K562 (cell line): ENCODE data around the gene KMT2A. TPM values are rescaled to one million over a fixed set of nuclear protein-coding genes. Genes with fewer than 3 reads are reported as not detected.

ENCODE experiments used
- ATAC-seq: fragments of 200-7000 bp; cut with Tn5 transposase; 3 replicates; pipeline ENCODE4 v1.9.1; 2020; ENCODE audit warnings: moderate library complexity
- BruUV-seq: library from RNA; stranded (reverse); fragments of 400-500 nt; replicated peaks from 2 replicates; lab custom pipeline; 2021; lab: Mats Ljungman, UMichigan
- CTCF ChIA-PET: fragments of 300-600 bp; formaldehyde crosslinking; extraction: SDS; loops from one replicate; lab custom pipeline; 2021; ENCODE audit warnings: low intra/inter-chr PET ratio; lab: Yijun Ruan, JAX
- POLR2A ChIA-PET: fragments of 300-600, 350-650 bp; sonication (Branson Sonifier 250); formaldehyde crosslinking; extraction: SDS; loops from one replicate; lab custom pipeline; 2021; ENCODE audit warnings: antibody characterized with exemption, inconsistent platforms; lab: Yijun Ruan, JAX
- DNase-seq, 4 experiments: peaks; one replicate each; pipeline versions ENCODE4 v3.0.0 to v3.0.0-alpha.2; 2011 to 2018; ENCODE audit warnings: low spot score in 3 of 4, mixed read lengths in 3 of 4; ENCODE audit errors: extremely low read depth in 1 of 4
- FAIRE-seq: peaks from 2 replicates; lab custom pipeline; 2011; peaks lifted over from hg19 to GRCh38; lab: Jason Lieb, UNC
- H2AFZ ChIP-seq: 2 replicates; pipeline ENCODE4 v1.6.0; 2011; ENCODE audit warnings: low read depth, low read length, control low read depth, inconsistent platforms
- H3K27ac ChIP-seq: fragments of 200-600 bp; 3 replicates; pipeline ENCODE4 v1.8.0; 2011; ENCODE audit warnings: low read depth, mild to moderate bottlenecking, control low read depth, inconsistent platforms, low read length, moderate library complexity, mixed read lengths; ENCODE audit errors: extremely low read depth
- H3K27me3 ChIP-seq, 2 experiments: fragments of 300-600 bp in 1 of 2; 2 replicates in 1 of 2; 3 replicates in 1 of 2; pipeline versions ENCODE4 v1.6.0 to v1.8.0; 2011; ENCODE audit warnings: inconsistent platforms in 2 of 2, low read length in 2 of 2, mild to moderate bottlenecking in 1 of 2, mixed read lengths in 1 of 2, moderate library complexity in 1 of 2; ENCODE audit not compliant: control insufficient read depth in 2 of 2, insufficient read depth in 2 of 2
- H3K36me3 ChIP-seq: fragments of 300-600 bp; 3 replicates; pipeline ENCODE4 v1.8.0; 2011; ENCODE audit warnings: mild to moderate bottlenecking, low read length, inconsistent platforms; ENCODE audit not compliant: control insufficient read depth, insufficient read depth
- H3K4me1 ChIP-seq, 2 experiments: fragments of 200-600 bp in 1 of 2; replicated peaks in 1 of 2; 2 replicates in 1 of 2; 3 replicates in 1 of 2; pipeline versions ENCODE4 v1.5.1 to v1.8.0; 2011; ENCODE audit warnings: inconsistent platforms in 2 of 2, low read length in 2 of 2, mild to moderate bottlenecking in 1 of 2, mixed read lengths in 1 of 2, moderate library complexity in 1 of 2; ENCODE audit not compliant: control insufficient read depth in 2 of 2, insufficient read depth in 2 of 2
- H3K4me2 ChIP-seq: 2 replicates; pipeline ENCODE4 v1.6.1; 2011; ENCODE audit warnings: low read length, control low read depth, inconsistent platforms, mixed read lengths; ENCODE audit not compliant: insufficient read depth
- H3K4me3 ChIP-seq: fragments of 200-600 bp; sonication (generic), shearing (Covaris generic); 2 replicates; pipeline ENCODE4 v1.5.1; 2016; ENCODE audit warnings: control low read depth, inconsistent platforms
- H3K79me2 ChIP-seq: fragments of 200-600 bp; 3 replicates; pipeline ENCODE4 v1.8.0; 2011; ENCODE audit warnings: low read length, inconsistent platforms; ENCODE audit not compliant: control insufficient read depth, insufficient read depth
- H3K9ac ChIP-seq, 2 experiments: 2 replicates each; pipeline versions ENCODE4 v1.6.0 to v1.6.1; 2011; ENCODE audit warnings: low read depth in 2 of 2, low read length in 2 of 2, control low read depth in 1 of 2, inconsistent platforms in 1 of 2, mild to moderate bottlenecking in 1 of 2, mixed read lengths in 1 of 2; ENCODE audit not compliant: insufficient read depth in 1 of 2
- H3K9me1 ChIP-seq: one replicate; pipeline ENCODE4 v1.6.0; 2011; ENCODE audit warnings: inconsistent platforms, mild to moderate bottlenecking, low read length, moderate library complexity; ENCODE audit not compliant: control insufficient read depth, insufficient read depth
- H3K9me3 ChIP-seq: replicated peaks from 2 replicates; pipeline ENCODE4 v1.5.1; 2011; ENCODE audit warnings: low read depth, low read length, inconsistent platforms; ENCODE audit not compliant: control insufficient read depth, insufficient read depth
- H4K20me1 ChIP-seq: replicated peaks from 2 replicates; pipeline ENCODE4 v1.6.1; 2011; ENCODE audit warnings: low read length, inconsistent platforms, mixed read lengths; ENCODE audit not compliant: control insufficient read depth, insufficient read depth
- HMG20B ChIP-seq: fragments of 250-450 bp; sonication (Bioruptor Pico); IDR thresholded peaks from 2 replicates; pipeline ENCODE4 v1.5.0; 2021; ENCODE audit warnings: mild to moderate bottlenecking
- NEUROD1 ChIP-seq: fragments of 150-350 bp; IDR thresholded peaks from 2 replicates; pipeline ENCODE4 v1.6.1; 2014; ENCODE audit warnings: borderline replicate concordance, low read length, low read depth; ENCODE audit not compliant: partially characterized antibody
- RBM14 ChIP-seq: fragments of 200-400 bp; formaldehyde crosslinking; IDR thresholded peaks from 2 replicates; pipeline ENCODE4 v1.6.1; 2018; ENCODE audit warnings: low read depth, mild to moderate bottlenecking, low read length, moderate library complexity, borderline replicate concordance; ENCODE audit not compliant: insufficient read depth
- RBM17 ChIP-seq: fragments of 200-400 bp; formaldehyde crosslinking; IDR thresholded peaks from 2 replicates; pipeline ENCODE4 v1.6.1; 2017; ENCODE audit warnings: low read depth, mild to moderate bottlenecking, low read length, borderline replicate concordance
- RHOXF2B ChIP-seq: fragments of 250-450 bp; sonication (Bioruptor Pico); conservative IDR thresholded peaks from 2 replicates; pipeline ENCODE4 v1.5.1; 2021
- ZNF133 ChIP-seq: fragments of 250-450 bp; sonication (Bioruptor Pico); IDR thresholded peaks from 2 replicates; pipeline ENCODE4 v1.4.0; 2020; ENCODE audit warnings: mild to moderate bottlenecking
- ZNF444 ChIP-seq: fragments of 250-450 bp; sonication (Bioruptor Pico); IDR thresholded peaks from 2 replicates; pipeline ENCODE4 v1.4.0; 2020; ENCODE audit warnings: mild to moderate bottlenecking, moderate library complexity
- in situ Hi-C: fragments of 300-500 bp; cut with MboI; formaldehyde crosslinking; loops from 4 replicates; pipeline ENCODE4 v1.15.0; 2018; ENCODE audit warnings: inconsistent platforms, mixed read lengths
- intact Hi-C: fragments of 100-400 bp; cut with micrococcal nuclease; formaldehyde crosslinking; loops from 2 replicates; pipeline ENCODE4 v1.14.2; 2022
- polyA plus RNA-seq, 8 experiments: library from polyadenylated mRNA; depleted of rRNA in 4 of 8; stranded (reverse) in 5 of 8; unstranded in 3 of 8; fragments of >200 nt; fragmentation: Nextera tagmentation in 2 of 8; fragmentation: Illumina TruSeq in 1 of 8; extraction: Ambion mirVana in 2 of 8; extraction: Trizol in 1 of 8; gene quantifications; 2 replicates each; pipeline versions ENCODE4 v1.2.1 to v1.2.3, GENCODE V29; 2011 to 2014; ENCODE audit warnings: inconsistent platforms in 1 of 8, missing spikeins in 1 of 8
- total RNA-seq, 7 experiments: library from RNA; depleted of rRNA in 6 of 7; stranded (reverse); fragments of >200 nt in 6 of 7; fragmentation: Illumina TruSeq in 2 of 7; extraction: Trizol in 2 of 7; gene quantifications; 2 replicates each; pipeline versions ENCODE4 v1.2.1 to v1.2.3, GENCODE V29; 2011 to 2021; ENCODE audit warnings: low replicate concordance in 1 of 7
- TF ChIP-seq, protein P1 (sequence below), 2 experiments: fragments of 450-650 bp in 1 of 2; sonication (generic) in 1 of 2; formaldehyde crosslinking; conservative IDR thresholded peaks; 2 replicates each; pipeline versions ENCODE4 v1.4.0 to v1.8.1; 2020 to 2022; ENCODE audit warnings: mild to moderate bottlenecking in 1 of 2, missing genetic modification reagents in 1 of 2
- TF ChIP-seq, protein P2 (sequence below): fragments of 250-450 bp; sonication (Bioruptor Pico); IDR thresholded peaks from 2 replicates; pipeline ENCODE4 v1.5.0; 2021; ENCODE audit warnings: mild to moderate bottlenecking, moderate library complexity
- TF ChIP-seq, protein P3 (sequence below): sonication (generic); formaldehyde crosslinking; IDR thresholded peaks from 2 replicates; pipeline ENCODE4 v1.8.1; 2023; ENCODE audit warnings: missing genetic modification reagents, mild to moderate bottlenecking, borderline replicate concordance

The KMT2A gene
- total and polyA plus RNA-seq, 9 of the 15 experiments (the other 6 are each of a cell fraction or from before 2014, with no cell fraction given), result 9.6 to 59.9 (median 32.6) TPM

DNA sequence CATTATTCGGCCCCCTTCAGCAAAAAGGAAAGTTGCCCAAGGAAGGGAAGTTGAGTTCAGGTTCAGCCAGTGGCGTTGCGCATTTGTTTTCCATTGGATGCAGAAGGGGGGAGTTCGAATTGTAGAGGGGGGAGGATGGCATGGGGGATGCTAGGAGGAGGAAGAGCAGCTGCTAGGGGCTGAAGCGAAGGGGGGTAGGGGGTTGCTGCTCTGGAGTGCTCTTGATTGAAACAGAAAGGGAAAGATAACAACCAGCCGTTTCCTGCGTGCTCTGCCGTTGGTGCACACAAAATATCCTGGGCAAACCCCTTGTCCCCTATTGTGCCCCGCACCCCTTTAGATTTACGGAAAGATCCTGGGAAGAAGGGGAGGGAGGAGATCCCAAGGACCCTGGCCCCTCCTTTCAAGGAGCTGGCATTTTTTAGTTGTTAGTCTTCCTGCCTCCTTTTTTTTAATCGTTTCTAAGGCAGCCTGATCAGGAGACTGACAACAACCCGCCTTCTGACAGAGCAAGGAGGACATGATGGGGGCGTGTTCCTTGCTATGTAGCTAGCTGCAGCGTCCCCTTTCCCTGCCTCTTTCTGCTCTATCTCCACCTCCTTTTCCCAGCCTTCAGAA, 2.1 kb downstream of the KMT2A start (continued):
- no peak for TF ChIP-seq ZNF444 (CRISPR knock-in tag)

DNA sequence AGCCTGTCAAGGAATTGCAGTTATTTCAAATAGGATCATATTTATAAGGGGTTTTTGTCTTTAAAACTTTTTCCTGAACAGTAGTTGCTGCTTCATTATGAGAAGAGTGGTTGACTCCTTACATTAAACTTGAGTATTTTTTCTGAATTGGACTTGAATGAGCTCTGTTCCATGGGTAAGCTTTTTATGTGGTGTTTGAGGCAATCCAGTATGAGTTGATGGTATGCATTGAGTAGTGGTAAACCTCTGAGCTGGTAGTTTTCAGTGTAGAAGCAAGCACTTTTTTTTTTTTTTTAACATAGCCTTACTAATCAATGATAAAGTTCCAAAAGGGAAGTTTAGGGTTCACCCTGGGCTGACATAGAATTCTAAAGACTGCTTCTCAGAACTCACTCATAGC, 3.4 kb downstream of the KMT2A start:
- DNase-seq, result no peak
- CTCF ChIA-PET, result no interaction called here
- POLR2A ChIA-PET, result interaction anchor here (0.5 to 2.0 kb wide), 3 partner anchors 9 to 29 kb away, joined by 3 to 13 read pairs (median 3); no protein-coding TSS in a partner anchor

More for the DNA sequence above, 3.4 kb downstream of the KMT2A start:
- peaks cover 85% of the 10 kb centered on the region for H3K79me2 ChIP-seq
- H3K4me1 ChIP-seq, result peaks cover 29 to 33% of the 10 kb centered on the region in 2 experiments
- no peak overlapping the region; the same call in 1 of the 3 replicates for H3K27ac ChIP-seq
- peaks cover 58% of the 10 kb centered on the region for H3K36me3 ChIP-seq
- intact Hi-C loops (no loop called here), in situ Hi-C loops (no loop called here)
- H3K27me3 ChIP-seq, result no peaks in the 10 kb centered on the region
- FAIRE-seq (no peak), ATAC-seq (no peak)
- no peak overlapping the region for H3K4me3 ChIP-seq
- TF ChIP-seq, protein P1, sequence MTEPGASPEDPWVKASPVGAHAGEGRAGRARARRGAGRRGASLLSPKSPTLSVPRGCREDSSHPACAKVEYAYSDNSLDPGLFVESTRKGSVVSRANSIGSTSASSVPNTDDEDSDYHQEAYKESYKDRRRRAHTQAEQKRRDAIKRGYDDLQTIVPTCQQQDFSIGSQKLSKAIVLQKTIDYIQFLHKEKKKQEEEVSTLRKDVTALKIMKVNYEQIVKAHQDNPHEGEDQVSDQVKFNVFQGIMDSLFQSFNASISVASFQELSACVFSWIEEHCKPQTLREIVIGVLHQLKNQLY (CRISPR knock-in tag; conservative IDR thresholded peaks at IDR 0.05), result no peak
- TF ChIP-seq, protein P2, sequence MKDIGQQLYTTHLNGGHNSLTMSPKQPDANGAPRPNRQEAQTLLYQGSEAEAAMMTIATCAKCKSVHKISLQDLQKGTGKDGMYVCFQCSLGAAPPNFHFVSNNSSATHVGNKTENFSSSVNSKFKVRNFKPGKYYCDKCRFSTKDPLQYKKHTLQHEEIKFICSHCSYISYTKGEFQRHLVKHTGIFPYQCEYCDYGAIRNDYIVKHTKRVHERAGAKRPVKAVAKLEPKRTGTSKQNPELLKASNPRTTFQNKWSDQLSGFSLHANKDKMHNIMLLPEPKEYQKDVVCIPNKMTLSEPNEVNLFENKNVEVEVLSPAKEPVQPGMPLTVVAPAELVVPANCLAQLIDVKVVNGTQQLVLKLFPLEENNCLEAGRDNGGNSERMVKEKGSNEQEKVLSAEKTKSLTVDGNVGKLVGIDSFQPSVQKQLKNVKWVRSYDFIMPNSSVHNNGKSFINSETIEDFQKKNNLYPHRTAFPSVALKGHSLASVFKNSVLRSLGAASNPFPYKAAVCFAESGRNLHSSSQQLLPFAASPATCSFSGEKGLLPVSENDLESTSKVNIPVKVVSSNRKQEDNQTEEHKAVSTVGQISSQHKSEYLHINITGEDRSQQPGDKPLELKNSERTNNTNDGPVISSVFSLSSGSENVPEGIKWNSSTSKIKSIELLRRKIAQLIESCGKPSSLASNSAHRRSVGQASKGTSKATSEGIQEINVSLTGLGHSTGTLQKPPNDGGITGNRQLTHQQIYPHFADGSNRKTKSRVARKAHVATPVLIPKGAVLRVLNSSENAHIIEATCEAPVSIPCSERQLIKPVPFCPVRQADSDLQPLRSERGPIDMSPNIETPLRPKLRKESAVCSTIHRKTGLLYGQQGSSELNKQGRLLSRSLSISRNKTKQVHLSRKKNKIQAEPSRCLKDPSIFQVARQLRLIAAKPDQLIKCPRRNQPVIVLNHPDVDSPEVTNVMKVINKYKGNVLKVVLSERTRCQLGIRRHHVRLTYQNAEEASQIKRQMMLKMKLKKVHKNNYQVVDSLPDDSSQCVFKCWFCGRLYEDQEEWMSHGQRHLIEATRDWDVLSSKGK (CRISPR knock-in tag), result no peak
- TF ChIP-seq ZNF133 (CRISPR knock-in tag) (no peak), NEUROD1 (no peak), RBM14 (no peak), HMG20B (CRISPR knock-in tag) (no peak), RHOXF2B (CRISPR knock-in tag) (no peak), RBM17 (no peak)
- TF ChIP-seq, protein P3, sequence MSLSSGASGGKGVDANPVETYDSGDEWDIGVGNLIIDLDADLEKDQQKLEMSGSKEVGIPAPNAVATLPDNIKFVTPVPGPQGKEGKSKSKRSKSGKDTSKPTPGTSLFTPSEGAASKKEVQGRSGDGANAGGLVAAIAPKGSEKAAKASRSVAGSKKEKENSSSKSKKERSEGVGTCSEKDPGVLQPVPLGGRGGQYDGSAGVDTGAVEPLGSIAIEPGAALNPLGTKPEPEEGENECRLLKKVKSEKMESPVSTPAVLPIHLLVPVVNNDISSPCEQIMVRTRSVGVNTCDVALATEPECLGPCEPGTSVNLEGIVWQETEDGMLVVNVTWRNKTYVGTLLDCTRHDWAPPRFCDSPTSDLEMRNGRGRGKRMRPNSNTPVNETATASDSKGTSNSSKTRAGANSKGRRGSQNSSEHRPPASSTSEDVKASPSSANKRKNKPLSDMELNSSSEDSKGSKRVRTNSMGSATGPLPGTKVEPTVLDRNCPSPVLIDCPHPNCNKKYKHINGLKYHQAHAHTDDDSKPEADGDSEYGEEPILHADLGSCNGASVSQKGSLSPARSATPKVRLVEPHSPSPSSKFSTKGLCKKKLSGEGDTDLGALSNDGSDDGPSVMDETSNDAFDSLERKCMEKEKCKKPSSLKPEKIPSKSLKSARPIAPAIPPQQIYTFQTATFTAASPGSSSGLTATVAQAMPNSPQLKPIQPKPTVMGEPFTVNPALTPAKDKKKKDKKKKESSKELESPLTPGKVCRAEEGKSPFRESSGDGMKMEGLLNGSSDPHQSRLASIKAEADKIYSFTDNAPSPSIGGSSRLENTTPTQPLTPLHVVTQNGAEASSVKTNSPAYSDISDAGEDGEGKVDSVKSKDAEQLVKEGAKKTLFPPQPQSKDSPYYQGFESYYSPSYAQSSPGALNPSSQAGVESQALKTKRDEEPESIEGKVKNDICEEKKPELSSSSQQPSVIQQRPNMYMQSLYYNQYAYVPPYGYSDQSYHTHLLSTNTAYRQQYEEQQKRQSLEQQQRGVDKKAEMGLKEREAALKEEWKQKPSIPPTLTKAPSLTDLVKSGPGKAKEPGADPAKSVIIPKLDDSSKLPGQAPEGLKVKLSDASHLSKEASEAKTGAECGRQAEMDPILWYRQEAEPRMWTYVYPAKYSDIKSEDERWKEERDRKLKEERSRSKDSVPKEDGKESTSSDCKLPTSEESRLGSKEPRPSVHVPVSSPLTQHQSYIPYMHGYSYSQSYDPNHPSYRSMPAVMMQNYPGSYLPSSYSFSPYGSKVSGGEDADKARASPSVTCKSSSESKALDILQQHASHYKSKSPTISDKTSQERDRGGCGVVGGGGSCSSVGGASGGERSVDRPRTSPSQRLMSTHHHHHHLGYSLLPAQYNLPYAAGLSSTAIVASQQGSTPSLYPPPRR, result no peak
- H3K9me3 ChIP-seq, result no peaks in the 10 kb centered on the region
- peak overlapping the region; percentile 43; the same call in 1 of the 2 replicates for H3K4me2 ChIP-seq
- H3K9me1 ChIP-seq, result peaks cover 2% of the 10 kb centered on the region
- peak overlapping the region in 1 of 2 experiments; percentile 50; a peak in 1 of 4 replicates for H3K9ac ChIP-seq
- H2AFZ ChIP-seq, result no peak overlapping the region
- BruUV-seq, result no TSS peak
- H4K20me1 ChIP-seq, result peaks cover 56% of the 10 kb centered on the region
